Caco-2 (cell line): Measurements from ENCODE around the gene TFB2M. TPM values are rescaled to one million over a fixed set of nuclear protein-coding genes. Genes with fewer than 3 reads are reported as not detected.

Source experiments
- BruUV-seq: library from RNA; stranded (reverse); fragments of 400-500 nt; replicated peaks from 2 replicates; lab custom pipeline; 2021; lab: Mats Ljungman, UMichigan
- CTCF ChIA-PET: fragments of 300-600 bp; sonication (Branson Sonifier 250); formaldehyde crosslinking; loops from one replicate; lab custom pipeline; 2022; ENCODE audit warnings: antibody characterized with exemption; lab: Charles Lee
- POLR2A ChIA-PET: fragments of 300-600 bp; sonication (Branson Sonifier 250); formaldehyde crosslinking; loops from one replicate; lab custom pipeline; 2022; ENCODE audit warnings: antibody characterized with exemption; lab: Charles Lee
- DNase-seq, 2 experiments: peaks; one replicate each; pipeline versions ENCODE4 v3.0.0 to v3.0.0-alpha.2; 2020 to 2022
- H3K27me3 ChIP-seq: replicated peaks from 2 replicates; pipeline ENCODE4 v1.6.0; 2011; ENCODE audit warnings: low read length; ENCODE audit not compliant: control insufficient read depth, insufficient read depth
- H3K36me3 ChIP-seq: 2 replicates; pipeline ENCODE4 v1.5.1; 2011; ENCODE audit warnings: low read length; ENCODE audit not compliant: control insufficient read depth, insufficient read depth
- H3K4me1 ChIP-seq: fragments of 250-450 bp; sonication (Bioruptor Pico); 2 replicates; pipeline ENCODE4 v1.5.1; 2020; ENCODE audit warnings: mild to moderate bottlenecking
- H3K4me3 ChIP-seq: 2 replicates; pipeline ENCODE4 v1.5.1; 2011; ENCODE audit warnings: low read depth, mild to moderate bottlenecking, control low read depth, low read length
- H3K9me3 ChIP-seq: fragments of 250-450 bp; sonication (Bioruptor Pico); 2 replicates; pipeline ENCODE4 v1.5.1; 2020; ENCODE audit warnings: mild to moderate bottlenecking, moderate library complexity
- H3K27ac Mint-ChIP-seq: one replicate; pipeline ENCODE4 v1.8.0; 2022; ENCODE audit warnings: mixed read lengths; ENCODE audit not compliant: unreplicated experiment
- H3K27me3 Mint-ChIP-seq: one replicate; pipeline ENCODE4 v1.8.0; 2022; ENCODE audit warnings: mixed read lengths; ENCODE audit not compliant: insufficient read depth, unreplicated experiment
- H3K36me3 Mint-ChIP-seq: one replicate; pipeline ENCODE4 v1.8.0; 2022; ENCODE audit warnings: mild to moderate bottlenecking, mixed read lengths; ENCODE audit not compliant: insufficient read depth, unreplicated experiment
- H3K4me1 Mint-ChIP-seq: one replicate; pipeline ENCODE4 v1.8.0; 2022; ENCODE audit warnings: low read depth, mixed read lengths; ENCODE audit not compliant: unreplicated experiment
- H3K4me3 Mint-ChIP-seq: one replicate; pipeline ENCODE4 v1.8.0; 2022; ENCODE audit warnings: mild to moderate bottlenecking, moderate library complexity, mixed read lengths; ENCODE audit not compliant: unreplicated experiment
- H3K9me3 Mint-ChIP-seq: one replicate; pipeline ENCODE4 v1.8.0; 2022; ENCODE audit warnings: mixed read lengths; ENCODE audit not compliant: unreplicated experiment
- intact Hi-C: fragments of 100-400 bp; cut with micrococcal nuclease; formaldehyde crosslinking; loops from one replicate; pipeline ENCODE4 v1.10.0; 2022; ENCODE audit not compliant: unreplicated experiment
- total RNA-seq: library from RNA; stranded (reverse); gene quantifications from 2 replicates; pipeline ENCODE4 v1.2.3, GENCODE V29; 2022
- TF ChIP-seq, protein P1 (sequence below), 2 experiments: fragments of 200-600 bp in 1 of 2; IDR thresholded peaks; 1 replicate in 1 of 2; 2 replicates in 1 of 2; pipeline versions ENCODE4 v1.5.1 to v1.8.0; 2011 to 2022; ENCODE audit warnings: antibody characterized with exemption in 1 of 2, control low read depth in 1 of 2, inconsistent platforms in 1 of 2, low read depth in 1 of 2, low read length in 1 of 2, mild to moderate bottlenecking in 1 of 2, moderate library complexity in 1 of 2; ENCODE audit not compliant: insufficient read depth in 1 of 2, severe bottlenecking in 1 of 2, unreplicated experiment in 1 of 2

The TFB2M gene
- total RNA-seq, 1 experiment from 2014 or later = 23.9 TPM

DNA sequence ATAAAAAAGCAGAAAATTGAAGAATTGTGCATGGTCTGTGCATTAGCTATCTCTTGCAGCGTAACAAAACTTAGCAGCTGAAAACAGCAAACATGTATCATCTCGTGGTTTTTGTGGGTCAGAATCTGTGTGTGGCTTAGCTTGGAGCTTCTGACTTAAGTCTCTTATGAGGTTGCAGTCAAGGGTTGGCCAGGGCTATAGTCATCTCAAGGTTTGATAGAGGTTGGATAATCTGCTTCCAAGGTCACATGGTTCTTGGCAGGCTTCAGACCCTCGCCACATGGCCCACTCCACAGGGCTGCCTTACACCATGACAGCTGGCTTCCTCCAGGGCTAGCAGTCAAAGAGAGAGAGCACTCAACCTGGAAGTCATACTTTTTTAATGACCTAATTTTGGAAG is 36.1 kb upstream of the TFB2M start:
- Mint-ChIP-seq H3K27me3 (no peaks in the 10 kb centered on the region), H3K4me1 (no peaks in the 10 kb centered on the region), H3K36me3 (no peaks in the 10 kb centered on the region), H3K9me3 (no peaks in the 10 kb centered on the region), H3K27ac (no peak overlapping the region), H3K4me3 (no peak overlapping the region)
- POLR2A ChIA-PET = no interaction called here
- Histone ChIP-seq H3K4me3 (no peak overlapping the region), H3K36me3 (no peaks in the 10 kb centered on the region), H3K4me1 (no peaks in the 10 kb centered on the region), H3K9me3 (peaks cover 5% of the 10 kb centered on the region; the same call in 1 of the 2 replicates), H3K27me3 (no peaks in the 10 kb centered on the region)
- DNase-seq = no peak
- TF ChIP-seq, protein P1, sequence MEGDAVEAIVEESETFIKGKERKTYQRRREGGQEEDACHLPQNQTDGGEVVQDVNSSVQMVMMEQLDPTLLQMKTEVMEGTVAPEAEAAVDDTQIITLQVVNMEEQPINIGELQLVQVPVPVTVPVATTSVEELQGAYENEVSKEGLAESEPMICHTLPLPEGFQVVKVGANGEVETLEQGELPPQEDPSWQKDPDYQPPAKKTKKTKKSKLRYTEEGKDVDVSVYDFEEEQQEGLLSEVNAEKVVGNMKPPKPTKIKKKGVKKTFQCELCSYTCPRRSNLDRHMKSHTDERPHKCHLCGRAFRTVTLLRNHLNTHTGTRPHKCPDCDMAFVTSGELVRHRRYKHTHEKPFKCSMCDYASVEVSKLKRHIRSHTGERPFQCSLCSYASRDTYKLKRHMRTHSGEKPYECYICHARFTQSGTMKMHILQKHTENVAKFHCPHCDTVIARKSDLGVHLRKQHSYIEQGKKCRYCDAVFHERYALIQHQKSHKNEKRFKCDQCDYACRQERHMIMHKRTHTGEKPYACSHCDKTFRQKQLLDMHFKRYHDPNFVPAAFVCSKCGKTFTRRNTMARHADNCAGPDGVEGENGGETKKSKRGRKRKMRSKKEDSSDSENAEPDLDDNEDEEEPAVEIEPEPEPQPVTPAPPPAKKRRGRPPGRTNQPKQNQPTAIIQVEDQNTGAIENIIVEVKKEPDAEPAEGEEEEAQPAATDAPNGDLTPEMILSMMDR (IDR thresholded peaks at IDR 0.05; ENCODE audit: insufficient read depth in 1 of 2, low read depth in 1 of 2, low read length in 1 of 2, severe bottlenecking in 1 of 2, unreplicated experiment in 1 of 2) = no peak
- intact Hi-C loops = no loop called here
- no TSS peak for BruUV-seq
- CTCF ChIA-PET = no interaction called here

DNA sequence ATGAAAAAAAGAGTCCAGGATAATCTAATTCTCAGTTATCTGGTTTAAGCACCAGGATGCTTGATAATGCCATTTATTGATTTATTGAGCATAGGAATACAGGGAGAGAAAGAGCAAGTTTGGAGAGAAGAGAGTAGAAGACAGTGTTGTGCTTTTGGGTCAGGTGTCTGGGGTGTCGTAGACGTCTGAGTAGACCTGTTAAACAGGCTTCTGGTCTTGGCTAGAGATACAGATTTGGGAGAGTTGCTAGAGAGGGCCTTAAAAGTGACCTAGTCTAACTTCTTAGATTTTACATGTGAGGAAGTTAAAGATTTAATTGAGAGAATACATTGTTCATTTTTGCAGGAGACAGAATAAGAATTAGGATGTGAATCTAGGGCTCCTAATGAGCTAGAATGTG is 34.5 kb upstream of the TFB2M start:
- H3K9me3 Mint-ChIP-seq = no peaks in the 10 kb centered on the region
- no peak overlapping the region for H3K4me3 Mint-ChIP-seq
- BruUV-seq = no TSS peak
- no peaks in the 10 kb centered on the region for H3K4me1 Mint-ChIP-seq
- H3K4me1 ChIP-seq = no peaks in the 10 kb centered on the region
- H3K36me3 ChIP-seq = no peaks in the 10 kb centered on the region
- TF ChIP-seq, protein P1 (IDR thresholded peaks at IDR 0.05; ENCODE audit: insufficient read depth in 1 of 2, low read depth in 1 of 2, low read length in 1 of 2, severe bottlenecking in 1 of 2, unreplicated experiment in 1 of 2) = no peak
- ChIA-PET CTCF (no interaction called here), POLR2A (no interaction called here)
- H3K4me3 ChIP-seq = no peak overlapping the region
- DNase-seq = no peak
- peak overlapping the region; percentile 1 for H3K27ac Mint-ChIP-seq
- H3K36me3 Mint-ChIP-seq = no peaks in the 10 kb centered on the region
- no peaks in the 10 kb centered on the region for H3K27me3 Mint-ChIP-seq
- H3K27me3 ChIP-seq = no peaks in the 10 kb centered on the region
- intact Hi-C loops = no loop called here
- H3K9me3 ChIP-seq = peaks cover 5% of the 10 kb centered on the region; the same call in 1 of the 2 replicates

DNA sequence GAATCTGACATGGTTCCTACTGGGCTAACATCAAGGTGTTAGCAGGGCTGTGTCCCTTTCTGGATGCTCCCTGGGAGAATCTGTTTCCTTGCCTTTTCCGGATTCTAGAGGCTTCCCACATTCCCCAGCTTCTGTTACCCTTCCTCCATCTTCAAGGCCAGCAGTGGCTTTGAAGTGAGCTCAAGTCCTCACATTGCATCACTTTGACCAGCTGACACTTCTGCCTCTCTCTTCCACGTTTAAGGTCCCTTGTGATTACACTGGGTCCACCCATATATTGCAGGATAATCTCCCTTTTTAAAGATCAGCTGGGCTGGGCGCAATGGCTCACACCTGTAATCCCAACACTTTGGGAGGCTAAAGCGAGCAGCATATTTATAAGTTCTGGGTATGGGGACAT is 33.3 kb upstream of the TFB2M start:
- TF ChIP-seq, protein P1 (IDR thresholded peaks at IDR 0.05; ENCODE audit: insufficient read depth in 1 of 2, low read depth in 1 of 2, low read length in 1 of 2, severe bottlenecking in 1 of 2, unreplicated experiment in 1 of 2) = no peak
- ChIA-PET POLR2A (no interaction called here), CTCF (no interaction called here)
- no peaks in the 10 kb centered on the region for H3K4me1 ChIP-seq
- no peak for DNase-seq
- no peaks in the 10 kb centered on the region for H3K4me1 Mint-ChIP-seq
- H3K36me3 Mint-ChIP-seq = no peaks in the 10 kb centered on the region
- intact Hi-C loops = no loop called here
- BruUV-seq = no TSS peak
- no peaks in the 10 kb centered on the region for H3K27me3 Mint-ChIP-seq
- H3K27ac Mint-ChIP-seq = no peak overlapping the region
- peaks cover 5% of the 10 kb centered on the region; the same call in 1 of the 2 replicates for H3K9me3 ChIP-seq
- H3K9me3 Mint-ChIP-seq = no peaks in the 10 kb centered on the region
- H3K36me3 ChIP-seq = no peaks in the 10 kb centered on the region
- H3K27me3 ChIP-seq = no peaks in the 10 kb centered on the region
- H3K4me3 Mint-ChIP-seq = no peak overlapping the region
- H3K4me3 ChIP-seq = no peak overlapping the region
